Right lobe of liver (tissue), 6 donors: ENCODE results near the gene JAK3. TPM values are rescaled to one million over a fixed set of nuclear protein-coding genes. Genes with fewer than 3 reads are reported as not detected.
A peak's percentile ranks its signal among the peaks of the same experiment; 100 is the strongest.
"Not testable (repeated sequence)": the region's sequence is repeated elsewhere in the genome, so short reads cannot be mapped to it uniquely, and the experiment has no call there.

Experiments used
- ATAC-seq, 4 donors: fragments of 200-7000 bp; cut with Tn5 transposase; one replicate each; pipeline ENCODE4 v1.9.1; 2020; ENCODE audit warnings: mild to moderate bottlenecking in 4 of 4, moderate library complexity in 4 of 4
- DNase-seq, 3 donors: peaks; one replicate each; pipeline ENCODE4 v3.0.0-alpha.2; 2020
- H3K27ac ChIP-seq, 3 donors: fragments of 200-600 bp; one replicate each; pipeline ENCODE4 v1.8.0; 2022
- H3K27me3 ChIP-seq, 2 donors: fragments of 200-600 bp; one replicate each; pipeline ENCODE4 v1.8.0; 2022
- H3K36me3 ChIP-seq, 4 donors: fragments of 200-600 bp; sonication (generic) in 1 of 4; one replicate each; pipeline versions ENCODE4 v1.5.1 to v1.8.0; 2017 to 2022; ENCODE audit warnings: control low read depth in 1 of 4
- H3K4me1 ChIP-seq, 4 donors: fragments of 200-600 bp; sonication (generic) in 1 of 4; one replicate each; pipeline versions ENCODE4 v1.5.1 to v1.8.0; 2017 to 2022; ENCODE audit warnings: control low read depth in 1 of 4
- H3K4me3 ChIP-seq, 3 donors: fragments of 200-600 bp; one replicate each; pipeline ENCODE4 v1.8.0; 2022
- H3K9me3 ChIP-seq, 4 donors: fragments of 200-600 bp; sonication (generic) in 1 of 4; one replicate each; pipeline versions ENCODE4 v1.5.1 to v1.8.0; 2017 to 2022; ENCODE audit warnings: control low read depth in 1 of 4
- CTCF ChIP-seq, 4 donors: fragments of 200-600 bp in 3 of 4; fragments of 450-650 bp in 1 of 4; IDR thresholded peaks; one replicate each; pipeline versions ENCODE4 v1.5.1 to v1.8.0; 2016 to 2022; ENCODE audit warnings: antibody characterized with exemption in 4 of 4, mild to moderate bottlenecking in 2 of 4
- POLR2A ChIP-seq: fragments of 450-650 bp; IDR thresholded peaks from one replicate; pipeline ENCODE4 v1.6.1; 2017; ENCODE audit warnings: antibody characterized with exemption, mild to moderate bottlenecking
- WGBS: methylation state at CpG from one replicate; pipeline ENCODE4 v1.1.6; 2018; ENCODE audit warnings: low coverage, low lambda C conversion rate; ENCODE audit not compliant: insufficient coverage; ENCODE audit errors: missing lambda C conversion rate; 5-methylcytosine and 5-hydroxymethylcytosine counted together
- intact Hi-C, 2 donors: fragments of 100-400 bp; cut with DNase I; formaldehyde crosslinking; loops; one replicate each; pipeline versions ENCODE4 v1.11.2 to v1.14.1; 2022
- small RNA-seq, 2 experiments: library from RNA; depleted of rRNA; stranded (forward); fragments of <200 nt; gene quantifications; one replicate each; pipeline ENCODE3, GENCODE V24; 2016
- total RNA-seq, 6 experiments: library from RNA; depleted of rRNA in 2 of 6; stranded (reverse); fragments of >200 nt in 2 of 6; fragmentation: NEBNext Ultra II Directional in 3 of 6; extraction: Animal tissue kit (Norgen Biotek cat#: 25700) in 3 of 6; gene quantifications; one replicate each; pipeline versions ENCODE4 v1.1.0 to v1.2.4, GENCODE V29; 2016 to 2023
- donor health status: DM: no; HTN: yes; CAD: no.
- donor health status: DM: no; HTN: no; CAD: no.
- donor health status: DM: no; HTN: no; CAD: no.
- donor health status: DM: no; HTN: yes; CAD: no.
- donor health status: DM: no; HTN: yes; CAD: no.

Gene JAK3
- total RNA-seq, 6 experiments from 2014 or later: 1.1 to 5.5 (median 2.3) TPM

GRCh38 chr19:17778251-17778967, 69.4 kb downstream of the JAK3 start:
- H3K36me3 ChIP-seq: no peaks in the 10 kb centered on the region
- 15% methylated on average over 19 of the region's 37 CpGs for WGBS
- no peaks in the 10 kb centered on the region for H3K27me3 ChIP-seq
- H3K9me3 ChIP-seq: no peaks in the 10 kb centered on the region
- H3K4me1 ChIP-seq: no peaks in the 10 kb centered on the region
- intact Hi-C loops: loop anchor here in 1 of 2 donors (10.0 kb wide), 1 partner anchor 64 kb away; the partner anchor contains the start of gene MAP1S
- TF ChIP-seq CTCF (IDR thresholded peaks at IDR 0.05) (no peak), POLR2A (no peak)
- H3K27ac ChIP-seq: no peak overlapping the region
- H3K4me3 ChIP-seq: no peak overlapping the region
- ATAC-seq (peak; percentile 56 to 64 (median 62)), DNase-seq (peak in 2 of 3 donors; percentile 59 to 61)

DNA sequence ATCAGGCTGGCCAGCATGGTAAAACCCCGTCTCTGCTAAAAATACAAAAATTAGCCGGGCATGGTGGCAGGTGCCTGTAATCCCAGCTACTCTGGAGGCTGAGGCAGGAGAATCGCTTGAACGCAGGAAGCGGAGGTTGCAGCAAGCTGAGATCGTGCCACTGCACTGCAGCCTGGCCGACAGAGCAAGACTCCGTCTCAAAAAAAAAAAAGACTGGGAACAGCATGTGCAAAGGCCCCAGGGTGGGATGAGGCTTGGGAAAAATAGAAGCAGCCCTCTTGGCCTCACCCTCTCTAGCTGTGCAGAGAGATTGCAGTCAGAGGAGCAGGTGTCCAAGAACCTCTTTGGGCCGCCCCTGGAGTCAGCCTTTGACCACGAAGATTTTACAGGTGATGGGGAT, 69.9 kb downstream of the JAK3 start:
- 67% methylated on average over 3 of the region's 10 CpGs for WGBS
- H3K27me3 ChIP-seq, H3K27ac ChIP-seq, H3K36me3 ChIP-seq, H3K4me1 ChIP-seq, H3K9me3 ChIP-seq, H3K4me3 ChIP-seq, ATAC-seq, DNase-seq: not testable (repeated sequence)
- intact Hi-C loops: loop anchor here in 1 of 2 donors (10.0 kb wide), 1 partner anchor 63 kb away; the partner anchor contains the start of gene MAP1S

GRCh38 chr19:17775991-17776803, 71.6 kb downstream of the JAK3 start:
- intact Hi-C loops: loop anchor here in 1 of 2 donors (10.0 kb wide), 1 partner anchor 61 kb away; the partner anchor contains the start of gene MAP1S
- Histone ChIP-seq H3K4me1 (no peaks in the 10 kb centered on the region), H3K4me3 (no peak overlapping the region), H3K36me3 (no peaks in the 10 kb centered on the region), H3K9me3 (no peaks in the 10 kb centered on the region), H3K27ac (no peak overlapping the region), H3K27me3 (no peaks in the 10 kb centered on the region)
- DNase-seq: no peak
- TF ChIP-seq CTCF (IDR thresholded peaks at IDR 0.05) (no peak), POLR2A (no peak)
- WGBS: 62% methylated on average over 16 of the region's 27 CpGs
- ATAC-seq: no peak

DNA sequence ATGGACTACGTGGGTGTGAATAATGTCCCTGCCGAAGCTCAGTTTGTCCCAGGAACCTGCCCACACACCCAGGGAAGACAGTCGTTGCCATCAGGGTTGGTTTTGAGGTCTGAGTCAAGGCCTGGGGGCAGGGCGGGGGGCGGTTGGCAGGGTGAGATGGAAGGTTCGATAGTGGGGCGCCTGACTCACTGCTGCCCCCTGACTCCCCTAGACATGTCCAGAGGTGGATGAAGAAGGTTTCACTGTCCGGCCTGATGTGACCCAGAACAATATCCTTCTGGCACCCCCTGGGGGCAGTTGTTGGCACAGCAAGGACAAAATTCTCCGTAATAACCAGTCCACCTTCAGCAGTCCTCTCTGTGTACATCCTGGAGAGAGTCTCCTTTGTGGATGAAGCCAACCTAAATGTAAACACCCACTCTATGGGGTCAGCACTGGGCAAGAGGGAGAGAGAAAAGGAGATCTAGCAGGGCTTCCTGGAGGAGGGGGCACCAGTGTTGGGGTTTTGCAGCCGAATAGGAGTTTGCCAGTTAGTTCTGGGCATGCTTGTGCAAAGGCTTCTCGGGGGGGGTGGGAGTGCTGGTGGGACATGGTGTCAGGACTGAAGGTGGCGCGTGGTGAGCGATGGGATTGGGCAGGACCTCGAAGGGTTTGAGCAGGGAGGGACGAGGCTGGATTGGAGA, 72.4 kb downstream of the JAK3 start:
- DNase-seq: no peak
- peak; percentile 25 to 57 (median 30) for ATAC-seq
- no peak overlapping the region for H3K4me3 ChIP-seq
- no peaks in the 10 kb centered on the region for H3K36me3 ChIP-seq
- TF ChIP-seq POLR2A (no peak), CTCF (IDR thresholded peaks at IDR 0.05) (peak; percentile 30 to 48 (median 46))
- no peaks in the 10 kb centered on the region for H3K27me3 ChIP-seq
- H3K4me1 ChIP-seq: no peaks in the 10 kb centered on the region
- H3K27ac ChIP-seq: no peak overlapping the region
- intact Hi-C loops: loop anchor here in 1 of 2 donors (10.0 kb wide), 1 partner anchor 61 kb away; the partner anchor contains the start of gene MAP1S
- H3K9me3 ChIP-seq: no peaks in the 10 kb centered on the region
- WGBS: 60% methylated on average over 2 of the region's 16 CpGs

Small RNAs within 50 kb of the gene (small RNA-seq; reads per million reads assigned to genes)
- gene SNORA68: 0 reads per million in 2 experiments

Other genes starting within 250 kb of the JAK3 start
- under 1 TPM in 1 of 6 experiments, not detected in 5; 0.02 TPM for gene UNC13A, start 159.6 kb downstream of the JAK3 start, total RNA-seq
- gene MAP1S, start 128.5 kb downstream of the JAK3 start, total RNA-seq: 10 to 100 TPM; 11.1 to 31.3 (median 14.9) TPM
- 1 to 10 TPM in 4 of 6 experiments, under 1 TPM in 2; 0.93 to 3.6 (median 1.3) TPM for gene FCHO1, start 96.5 kb downstream of the JAK3 start, total RNA-seq
- 10 to 100 TPM in 2 of 6 experiments, 1 to 10 TPM in 3, under 1 TPM in 1; 0.26 to 13.6 (median 3.1) TPM for gene B3GNT3, start 52.8 kb downstream of the JAK3 start, total RNA-seq
- gene INSL3, start 26.5 kb downstream of the JAK3 start, total RNA-seq: not detected
- 100 to 1,000 TPM; 449 to 778 (median 494) TPM for gene RPL18A, start 11.9 kb upstream of the JAK3 start, total RNA-seq
- gene SLC5A5, start 24.0 kb upstream of the JAK3 start, total RNA-seq: not detected
- 10 to 100 TPM; 20.6 to 45.3 (median 30.7) TPM for gene CCDC124, start 85.0 kb upstream of the JAK3 start, total RNA-seq
- gene KCNN1, start 119.1 kb upstream of the JAK3 start, total RNA-seq: not detected
- gene ARRDC2, start 160.2 kb upstream of the JAK3 start, total RNA-seq: 10 to 100 TPM in 4 of 6 experiments, 1 to 10 TPM in 2; 3.6 to 28.5 (median 10.8) TPM
- gene IL12RB1, start 239.0 kb upstream of the JAK3 start, total RNA-seq: 1 to 10 TPM in 1 of 6 experiments, under 1 TPM in 5; 0.25 to 2.0 (median 0.70) TPM
- 10 to 100 TPM in 3 of 6 experiments, 1 to 10 TPM in 3; 8.0 to 17.9 (median 10.0) TPM for gene MAST3, start 249.8 kb upstream of the JAK3 start, total RNA-seq